HG02623 (cell line): Measurements from ENCODE around the gene EMC8.
"Not testable (repeated sequence)": the region's sequence is repeated elsewhere in the genome, so short reads cannot be mapped to it uniquely, and the experiment has no call there.

Experiments
- ATAC-seq: cut with Tn5 transposase; IDR thresholded peaks from one replicate; pipeline ENCODE4 v1.9.1; 2021; ENCODE audit warnings: moderate library complexity; ENCODE audit not compliant: unreplicated experiment

The EMC8 gene

GRCh38 chr16:85816159-85816558 is 16.8 kb upstream of the EMC8 start:
- ATAC-seq = no peak

GRCh38 chr16:85812811-85813700 is 13.7 kb upstream of the EMC8 start:
- ATAC-seq = no peak

GRCh38 chr16:85812031-85812807 is 12.9 kb upstream of the EMC8 start:
- ATAC-seq = no peak

- ATAC-seq = no peak
Measured at GRCh38 chr16:85810742-85811115, 11.4 kb upstream of the EMC8 start.

GRCh38 chr16:85810097-85810741 is 10.9 kb upstream of the EMC8 start:
- ATAC-seq = no peak

GRCh38 chr16:85809645-85810044 is 10.3 kb upstream of the EMC8 start:
- ATAC-seq = no peak

- ATAC-seq = no peak
Measured at GRCh38 chr16:85808926-85809325, 9.6 kb upstream of the EMC8 start.

GRCh38 chr16:85808104-85808503 is 8.8 kb upstream of the EMC8 start:
- ATAC-seq = not testable (repeated sequence)

- ATAC-seq = not testable (repeated sequence)
Measured at GRCh38 chr16:85807340-85807739, 8.0 kb upstream of the EMC8 start.

- ATAC-seq = no peak
Measured at GRCh38 chr16:85806539-85806938, 7.2 kb upstream of the EMC8 start.

GRCh38 chr16:85805442-85806045 is 6.2 kb upstream of the EMC8 start:
- ATAC-seq = no peak

- no peak for ATAC-seq
Measured at GRCh38 chr16:85803570-85803969, 4.2 kb upstream of the EMC8 start.

- ATAC-seq = no peak
Measured at GRCh38 chr16:85800321-85800669, 951 bp upstream of the EMC8 start.

- ATAC-seq = peak; percentile 24
Measured at GRCh38 chr16:85798901-85799496, 345 bp downstream of the EMC8 start.

GRCh38 chr16:85798283-85798776 is 1.0 kb downstream of the EMC8 start:
- ATAC-seq = no peak

GRCh38 chr16:85796599-85796998 is 2.7 kb downstream of the EMC8 start:
- ATAC-seq = no peak

GRCh38 chr16:85796152-85796551 is 3.2 kb downstream of the EMC8 start:
- no peak for ATAC-seq

- no peak for ATAC-seq
Measured at GRCh38 chr16:85794696-85795095, 4.6 kb downstream of the EMC8 start.

GRCh38 chr16:85793662-85794298 is 5.6 kb downstream of the EMC8 start:
- no peak for ATAC-seq

GRCh38 chr16:85789773-85790172 is 9.6 kb downstream of the EMC8 start:
- no peak for ATAC-seq
